Thoracic aorta (tissue), 2 donors: ENCODE results near the gene FUT8. TPM values are rescaled to one million over a fixed set of nuclear protein-coding genes. Genes with fewer than 3 reads are reported as not detected.
"Not testable (repeated sequence)": the region's sequence is repeated elsewhere in the genome, so short reads cannot be mapped to it uniquely, and the experiment has no call there.

Source experiments
- ATAC-seq: fragments of 150-250 bp; one replicate; pipeline ENCODE4 v1.8.0; 2017; ENCODE audit warnings: low read depth; ENCODE audit not compliant: insufficient number of reproducible peaks, low FRiP score
- DNase-seq: peaks from one replicate; pipeline ENCODE4 v3.0.0-alpha.2; 2020; ENCODE audit warnings: low spot score
- H3K27ac ChIP-seq, 2 donors: fragments of 200-600 bp; sonication (generic); 1 replicate in 1 of 2; 2 replicates in 1 of 2; pipeline ENCODE4 v1.5.1; 2016; ENCODE audit warnings: mild to moderate bottlenecking in 2 of 2, moderate library complexity in 2 of 2
- H3K27me3 ChIP-seq: fragments of 200-600 bp; sonication (generic); replicated peaks from 2 replicates; pipeline ENCODE4 v1.6.0; 2016; ENCODE audit warnings: mild to moderate bottlenecking; ENCODE audit not compliant: insufficient read depth
- H3K36me3 ChIP-seq: fragments of 200-600 bp; sonication (generic); one replicate; pipeline ENCODE4 v1.5.1; 2016
- H3K4me1 ChIP-seq, 2 donors: fragments of 200-600 bp; sonication (generic); 1 replicate in 1 of 2; 2 replicates in 1 of 2; pipeline versions ENCODE4 v1.5.1 to v1.6.0; 2016; ENCODE audit warnings: low read depth in 2 of 2, mild to moderate bottlenecking in 1 of 2; ENCODE audit not compliant: control insufficient read depth in 1 of 2
- H3K4me3 ChIP-seq: fragments of 200-600 bp; sonication (generic); 2 replicates; pipeline ENCODE4 v1.5.1; 2016; ENCODE audit warnings: mild to moderate bottlenecking
- H3K9me3 ChIP-seq: fragments of 200-600 bp; sonication (generic); 2 replicates; pipeline ENCODE4 v1.5.1; 2016
- CTCF ChIP-seq: fragments of 200-600 bp; sonication (generic); IDR thresholded peaks from one replicate; pipeline ENCODE4 v1.5.1; 2019; ENCODE audit warnings: antibody characterized with exemption
- total RNA-seq, 2 donors: library from RNA; depleted of rRNA; stranded (reverse); fragments of >200 nt; gene quantifications; one replicate each; pipeline versions ENCODE4 v1.1.0 to v1.2.3, GENCODE V29; 2016

The FUT8 gene
- total RNA-seq, 2 donors from 2014 or later, result 22.3 to 23.4 TPM

GRCh38 chr14:65424531-65424930, 12.0 kb downstream of the FUT8 start:
- no peak overlapping the region for H3K4me3 ChIP-seq
- no peak overlapping the region for H3K27ac ChIP-seq
- no peaks in the 10 kb centered on the region for H3K4me1 ChIP-seq
- H3K36me3 ChIP-seq, result no peaks in the 10 kb centered on the region
- ATAC-seq (no peak), DNase-seq (no peak)
- no peaks in the 10 kb centered on the region for H3K27me3 ChIP-seq
- no peak for TF ChIP-seq CTCF
- no peaks in the 10 kb centered on the region for H3K9me3 ChIP-seq

GRCh38 chr14:65425885-65426284, 13.4 kb downstream of the FUT8 start:
- no peak for ATAC-seq
- DNase-seq, result no peak
- Histone ChIP-seq H3K27ac (no peak overlapping the region), H3K9me3 (no peaks in the 10 kb centered on the region), H3K36me3 (no peaks in the 10 kb centered on the region), H3K27me3 (no peaks in the 10 kb centered on the region), H3K4me1 (no peaks in the 10 kb centered on the region), H3K4me3 (no peak overlapping the region)
- TF ChIP-seq CTCF, result no peak

GRCh38 chr14:65426902-65427301, 14.4 kb downstream of the FUT8 start:
- H3K36me3 ChIP-seq, H3K4me3 ChIP-seq, DNase-seq, H3K9me3 ChIP-seq, H3K4me1 ChIP-seq, H3K27ac ChIP-seq, ATAC-seq, H3K27me3 ChIP-seq: not testable (repeated sequence)

GRCh38 chr14:65428691-65429090, 16.2 kb downstream of the FUT8 start:
- DNase-seq, result no peak

GRCh38 chr14:65429757-65430156, 17.2 kb downstream of the FUT8 start:
- Histone ChIP-seq H3K27ac (no peak overlapping the region), H3K36me3 (no peaks in the 10 kb centered on the region), H3K4me1 (peaks cover 0 to 4% of the 10 kb centered on the region in 2 donors), H3K27me3 (no peaks in the 10 kb centered on the region), H3K4me3 (no peak overlapping the region), H3K9me3 (no peaks in the 10 kb centered on the region)
- no peak for DNase-seq
- no peak for ATAC-seq
- TF ChIP-seq CTCF, result no peak

More at GRCh38 chr14:65428691-65429090, 16.2 kb downstream of the FUT8 start:
- no peak overlapping the region for H3K27ac ChIP-seq
- ATAC-seq, result no peak
- peaks cover 0 to 4% of the 10 kb centered on the region in 2 donors for H3K4me1 ChIP-seq
- no peaks in the 10 kb centered on the region for H3K27me3 ChIP-seq
- H3K36me3 ChIP-seq, result no peaks in the 10 kb centered on the region
- H3K4me3 ChIP-seq, result no peak overlapping the region
- H3K9me3 ChIP-seq, result no peaks in the 10 kb centered on the region
- TF ChIP-seq CTCF, result no peak

- no peaks in the 10 kb centered on the region for H3K9me3 ChIP-seq
- no peak overlapping the region for H3K4me3 ChIP-seq
- H3K27ac ChIP-seq, result no peak overlapping the region
- no peaks in the 10 kb centered on the region for H3K36me3 ChIP-seq
- DNase-seq (no peak), ATAC-seq (no peak)
- no peaks in the 10 kb centered on the region for H3K27me3 ChIP-seq
- H3K4me1 ChIP-seq, result peaks cover 0 to 4% of the 10 kb centered on the region in 2 donors
- TF ChIP-seq CTCF, result no peak
Observed at GRCh38 chr14:65431245-65431644, 18.7 kb downstream of the FUT8 start.
